Thymus (tissue), 11 donors: ENCODE results near the gene RASD1. TPM values are rescaled to one million over a fixed set of nuclear protein-coding genes. Genes with fewer than 3 reads are reported as not detected.

Source experiments
- DNase-seq, 9 donors: peaks; one replicate each; pipeline ENCODE4 v3.0.0-alpha.2; 2013; ENCODE audit warnings: low spot score in 9 of 9, low read depth in 6 of 9, missing footprints in 1 of 9
- H3K27ac ChIP-seq, 2 donors: one replicate each; pipeline ENCODE4 v1.5.1; 2013; ENCODE audit warnings: control low read depth in 1 of 2, low read depth in 1 of 2, low read length in 1 of 2, mild to moderate bottlenecking in 1 of 2, moderate library complexity in 1 of 2
- H3K27me3 ChIP-seq, 2 donors: one replicate each; pipeline ENCODE4 v1.5.1; 2013; ENCODE audit warnings: low read length in 1 of 2; ENCODE audit not compliant: control insufficient read depth in 2 of 2, insufficient read depth in 1 of 2
- H3K36me3 ChIP-seq, 2 donors: one replicate each; pipeline ENCODE4 v1.5.1; 2013; ENCODE audit warnings: low read length in 1 of 2, mild to moderate bottlenecking in 1 of 2, moderate library complexity in 1 of 2; ENCODE audit not compliant: control insufficient read depth in 2 of 2, insufficient read depth in 2 of 2
- H3K4me1 ChIP-seq, 2 donors: one replicate each; pipeline ENCODE4 v1.5.1; 2013; ENCODE audit warnings: low read length in 2 of 2; ENCODE audit not compliant: control insufficient read depth in 2 of 2, insufficient read depth in 2 of 2
- H3K4me3 ChIP-seq, 2 donors: one replicate each; pipeline ENCODE4 v1.5.1; 2013; ENCODE audit warnings: low read length in 2 of 2, control low read depth in 1 of 2, mild to moderate bottlenecking in 1 of 2
- H3K9me3 ChIP-seq, 2 donors: one replicate each; pipeline ENCODE4 v1.5.1; 2013; ENCODE audit warnings: low read length in 1 of 2, mild to moderate bottlenecking in 1 of 2; ENCODE audit not compliant: control insufficient read depth in 2 of 2, insufficient read depth in 1 of 2
- WGBS: extraction: QIAGEN DNeasy Blood & Tissue Kit; methylation state at CpG from one replicate; pipeline ENCODE4 v1.1.7; 2013; 5-methylcytosine and 5-hydroxymethylcytosine counted together
- polyA plus RNA-seq: library from polyadenylated mRNA; stranded (reverse); fragments of 200-250 nt; gene quantifications from one replicate; pipeline ENCODE4 v1.2.3, GENCODE V29; 2013
- total RNA-seq: library from RNA; stranded (reverse); fragments of 120-200 nt; gene quantifications from one replicate; pipeline ENCODE4 v1.2.4, GENCODE V29; 2013
- donor health status: healthy.

RASD1 gene
- total and polyA plus RNA-seq, 2 donors: 12.1 to 13.0 TPM

DNA sequence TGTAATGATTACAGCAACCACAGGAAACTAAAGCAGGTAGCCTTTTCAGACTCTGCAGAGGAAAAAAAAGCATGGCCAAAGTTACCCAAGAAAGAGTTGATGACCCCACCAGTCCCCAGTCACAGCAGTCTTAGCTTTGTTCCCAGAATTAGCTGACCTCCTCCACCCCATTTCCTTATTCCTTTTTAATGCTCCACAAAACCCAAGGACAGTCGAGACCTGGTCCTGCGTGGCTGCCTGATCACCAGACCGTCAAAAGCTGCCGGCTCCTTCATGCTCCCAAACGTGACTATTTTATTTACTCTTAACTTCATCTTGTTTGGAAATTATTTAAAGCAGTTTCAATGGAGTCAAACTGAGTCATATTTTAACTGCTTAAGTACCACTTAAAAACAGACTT, 48.1 kb downstream of the RASD1 start:
- 87% methylated on average over 5 of the region's 5 CpGs for WGBS
- Histone ChIP-seq H3K4me3 (no peak overlapping the region), H3K9me3 (peaks cover 0 to 3% of the 10 kb centered on the region in 2 donors), H3K27me3 (no peaks in the 10 kb centered on the region), H3K27ac (no peak overlapping the region), H3K36me3 (no peaks in the 10 kb centered on the region), H3K4me1 (peaks cover 0 to 36% of the 10 kb centered on the region in 2 donors)
- no peak for DNase-seq

DNA sequence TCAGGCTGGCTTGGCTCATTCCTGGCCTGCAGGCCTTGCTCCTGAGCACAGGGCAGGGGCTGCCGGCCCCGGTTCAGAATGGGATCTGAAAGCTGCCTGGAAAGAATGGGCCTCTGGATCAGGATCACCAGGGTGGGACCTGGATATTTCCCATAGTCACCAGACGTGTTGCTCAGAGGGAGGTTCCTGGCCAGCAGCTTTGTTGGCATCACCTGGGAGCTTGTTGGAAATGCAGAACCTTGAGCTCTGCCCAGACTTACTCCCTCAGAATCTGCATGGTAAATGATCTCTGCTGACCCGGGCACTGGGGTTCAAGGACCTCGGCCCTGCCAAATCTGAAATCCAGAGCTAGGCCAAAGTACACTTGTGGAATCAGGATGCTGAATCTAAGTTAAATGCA, 48.9 kb downstream of the RASD1 start:
- Histone ChIP-seq H3K9me3 (peaks cover 0 to 3% of the 10 kb centered on the region in 2 donors), H3K27me3 (no peaks in the 10 kb centered on the region), H3K36me3 (no peaks in the 10 kb centered on the region), H3K27ac (no peak overlapping the region), H3K4me1 (peaks cover 0 to 36% of the 10 kb centered on the region in 2 donors), H3K4me3 (no peak overlapping the region)
- WGBS: 96% methylated on average over 5 of the region's 5 CpGs
- no peak for DNase-seq

DNA sequence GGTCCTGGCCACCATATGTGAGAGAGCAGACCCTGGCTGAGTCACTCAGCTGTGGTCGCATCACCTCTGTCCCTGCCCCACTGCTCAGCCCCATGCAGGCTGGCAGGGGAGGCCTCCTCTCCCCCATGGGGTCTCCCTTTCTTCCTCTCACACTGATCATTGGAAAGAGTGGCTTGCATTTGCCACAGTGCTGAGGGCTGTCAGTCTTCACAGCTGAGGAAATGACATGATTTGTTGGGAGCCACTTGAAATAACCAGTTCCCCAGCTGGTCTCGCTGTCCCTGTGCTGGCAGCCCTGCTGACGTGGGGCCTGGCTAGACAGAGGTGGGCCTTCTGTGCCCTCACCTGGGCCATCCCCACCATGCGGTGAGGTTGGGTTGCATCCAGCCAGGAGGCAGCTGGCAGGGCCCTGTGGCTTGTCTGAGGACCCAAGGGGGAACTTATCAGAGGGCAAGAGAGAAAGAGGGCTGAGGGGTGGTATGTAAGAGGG, 49.5 kb downstream of the RASD1 start:
- WGBS: 64% methylated on average over 4 of the region's 4 CpGs
- peak in 1 of 9 donors; percentile 43 for DNase-seq
- H3K4me1 ChIP-seq: peaks cover 0 to 36% of the 10 kb centered on the region in 2 donors
- no peaks in the 10 kb centered on the region for H3K27me3 ChIP-seq
- H3K36me3 ChIP-seq: no peaks in the 10 kb centered on the region
- no peak overlapping the region for H3K4me3 ChIP-seq
- peaks cover 0 to 3% of the 10 kb centered on the region in 2 donors for H3K9me3 ChIP-seq
- H3K27ac ChIP-seq: peak overlapping the region in 1 of 2 donors; percentile 43

DNA sequence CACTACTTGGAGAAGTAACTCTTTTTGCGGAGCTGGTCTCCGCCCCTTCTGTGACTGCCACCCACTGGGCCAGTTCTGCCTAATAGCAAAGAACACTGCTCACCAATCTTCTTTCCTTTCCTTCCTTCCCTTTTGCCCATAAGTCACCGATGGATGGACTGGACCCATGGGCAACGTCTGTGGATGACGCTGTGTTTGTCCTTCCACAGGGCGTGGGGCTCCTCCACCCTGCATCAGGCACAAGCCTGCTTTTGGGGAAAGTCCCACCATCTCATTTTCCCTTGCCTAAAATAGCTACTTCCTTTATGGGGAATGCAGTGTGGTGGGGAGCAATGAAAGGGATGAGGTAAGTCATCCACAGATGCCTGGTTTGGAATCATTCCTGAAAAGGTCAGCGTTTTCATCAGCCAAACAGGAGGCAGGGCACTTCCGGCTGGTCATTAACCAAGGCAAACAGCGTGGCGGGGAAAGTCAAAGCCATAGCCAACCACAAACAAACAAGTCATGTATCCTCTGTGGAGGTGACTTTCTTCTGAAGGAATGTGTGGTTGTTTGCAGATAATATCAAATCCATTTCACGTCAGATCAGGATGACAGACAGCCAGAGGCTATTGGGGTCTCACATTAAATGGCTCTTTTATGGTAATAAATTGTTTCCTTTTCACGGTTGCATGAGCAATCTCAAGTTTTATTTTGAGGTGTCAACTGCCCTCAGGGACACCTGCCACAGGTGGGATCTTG, 50.1 kb downstream of the RASD1 start:
- Histone ChIP-seq H3K36me3 (no peaks in the 10 kb centered on the region), H3K9me3 (peaks cover 0 to 3% of the 10 kb centered on the region in 2 donors), H3K27me3 (no peaks in the 10 kb centered on the region), H3K4me3 (no peak overlapping the region), H3K4me1 (peaks cover 0 to 39% of the 10 kb centered on the region in 2 donors), H3K27ac (no peak overlapping the region)
- no peak for DNase-seq
- 79% methylated on average over 12 of the region's 12 CpGs for WGBS

DNA sequence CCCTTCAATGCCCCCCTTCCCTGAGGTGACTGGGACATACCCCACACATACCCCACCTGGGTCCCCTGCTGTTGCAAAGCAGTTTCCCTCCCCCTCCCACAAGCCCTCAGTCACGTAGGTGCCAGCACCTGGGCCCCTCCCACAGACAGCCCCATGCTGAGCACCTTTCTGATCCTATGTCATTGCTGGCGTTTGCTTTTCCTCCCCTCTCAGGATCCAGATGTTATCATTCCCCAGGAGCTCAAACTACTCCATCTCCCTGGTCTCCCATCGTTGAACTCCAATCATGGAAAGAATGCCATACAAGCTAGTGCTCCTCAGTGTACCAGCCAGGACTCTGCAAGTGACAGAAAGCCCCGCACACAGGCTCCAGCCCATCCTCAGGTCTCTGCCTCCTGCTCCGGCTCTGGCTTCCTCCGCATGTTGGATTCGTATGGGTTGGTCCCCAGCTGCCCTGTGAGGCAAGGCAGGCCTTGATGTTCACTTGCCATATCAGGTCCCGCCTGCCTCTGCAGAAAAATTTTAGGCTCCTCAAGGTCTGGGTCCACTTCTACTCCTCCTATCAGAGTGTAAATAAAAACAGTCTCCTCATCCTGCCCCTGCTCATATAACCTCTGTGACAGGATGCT, 50.8 kb downstream of the RASD1 start:
- H3K36me3 ChIP-seq: no peaks in the 10 kb centered on the region
- peaks cover 0 to 44% of the 10 kb centered on the region in 2 donors for H3K4me1 ChIP-seq
- no peak for DNase-seq
- H3K27ac ChIP-seq: no peak overlapping the region
- H3K27me3 ChIP-seq: no peaks in the 10 kb centered on the region
- peaks cover 0 to 5% of the 10 kb centered on the region in 2 donors for H3K9me3 ChIP-seq
- no peak overlapping the region for H3K4me3 ChIP-seq
- 92% methylated on average over 8 of the region's 8 CpGs for WGBS

Other genes starting within 250 kb of the RASD1 start
- gene COPS3, start 215.1 kb downstream of the RASD1 start, total RNA-seq: 105 TPM
- 56.6 TPM for gene COPS3, start 215.1 kb downstream of the RASD1 start, polyA plus RNA-seq
- 6.0 TPM for gene NT5M, start 193.0 kb downstream of the RASD1 start, total RNA-seq
- 7.3 TPM for gene NT5M, start 193.0 kb downstream of the RASD1 start, polyA plus RNA-seq
- gene MED9, start 19.4 kb downstream of the RASD1 start, total RNA-seq: 14.3 TPM
- gene MED9, start 19.4 kb downstream of the RASD1 start, polyA plus RNA-seq: 14.3 TPM
- 67.8 TPM for gene PEMT, start 95.3 kb upstream of the RASD1 start, total RNA-seq
- gene PEMT, start 95.3 kb upstream of the RASD1 start, polyA plus RNA-seq: 14.1 TPM
- 4.3 TPM for gene RAI1, start 185.1 kb upstream of the RASD1 start, total RNA-seq
- 10.9 TPM for gene RAI1, start 185.1 kb upstream of the RASD1 start, polyA plus RNA-seq